Endothelial cell of umbilical vein (primary cell): Measurements from ENCODE around the gene IQSEC3. TPM values are rescaled to one million over a fixed set of nuclear protein-coding genes. Genes with fewer than 3 reads are reported as not detected.

Experiments
- BruUV-seq: library from RNA; stranded (reverse); fragments of 400-500 nt; replicated peaks from 2 replicates; lab custom pipeline; 2021; lab: Mats Ljungman, UMichigan
- CTCF ChIA-PET: fragments of 300-600, 350-600 bp; sonication (Branson Sonifier 250); formaldehyde crosslinking; loops from one replicate; lab custom pipeline; 2021; ENCODE audit warnings: antibody characterized with exemption, inconsistent platforms; lab: Charles Lee
- POLR2A ChIA-PET: fragments of 300-600, 350-600 bp; sonication (Branson Sonifier 250); formaldehyde crosslinking; loops from one replicate; lab custom pipeline; 2021; ENCODE audit warnings: antibody characterized with exemption, inconsistent platforms; lab: Charles Lee
- DNase-seq: peaks from one replicate; pipeline ENCODE4 v3.0.0-alpha.2; 2011; ENCODE audit warnings: low read depth, low spot score
- FAIRE-seq: peaks from 2 replicates; lab custom pipeline; 2011; peaks lifted over from hg19 to GRCh38; lab: Jason Lieb, UNC
- H2AFZ ChIP-seq: 2 replicates; pipeline ENCODE4 v1.6.0; 2012; ENCODE audit warnings: low read depth, low read length, control low read depth, inconsistent platforms
- H3K27ac ChIP-seq: 2 replicates; pipeline ENCODE4 v1.5.1; 2011; ENCODE audit warnings: low read depth, mild to moderate bottlenecking, control low read depth, low read length, moderate library complexity; ENCODE audit not compliant: insufficient read depth
- H3K27me3 ChIP-seq, 2 experiments: 2 replicates each; pipeline versions ENCODE4 v1.6.0 to v1.6.1; 2011; ENCODE audit warnings: low read length in 2 of 2, mixed read lengths in 1 of 2; ENCODE audit not compliant: control insufficient read depth in 2 of 2, insufficient read depth in 2 of 2
- H3K36me3 ChIP-seq, 2 experiments: 2 replicates in 1 of 2; 3 replicates in 1 of 2; pipeline ENCODE4 v1.5.1; 2011; ENCODE audit warnings: low read length in 2 of 2, mild to moderate bottlenecking in 1 of 2, moderate library complexity in 1 of 2; ENCODE audit not compliant: control insufficient read depth in 2 of 2, insufficient read depth in 2 of 2; ENCODE audit errors: extremely low read depth in 1 of 2
- H3K4me1 ChIP-seq: 3 replicates; pipeline ENCODE4 v1.5.1; 2011; ENCODE audit warnings: mild to moderate bottlenecking, low read length; ENCODE audit not compliant: control insufficient read depth, insufficient read depth; ENCODE audit errors: extremely low read depth
- H3K4me2 ChIP-seq: 2 replicates; pipeline ENCODE4 v1.6.1; 2011; ENCODE audit warnings: low read length, control low read depth, mixed read lengths; ENCODE audit not compliant: insufficient read depth
- H3K4me3 ChIP-seq, 3 experiments: fragments of 200-600 bp in 1 of 3; sonication (generic), shearing (Covaris generic) in 1 of 3; replicated peaks in 1 of 3; 2 replicates each; pipeline ENCODE4 v1.5.1; 2011 to 2016; ENCODE audit warnings: control low read depth in 3 of 3, low read length in 3 of 3, mild to moderate bottlenecking in 2 of 3, inconsistent platforms in 1 of 3, low read depth in 1 of 3, moderate library complexity in 1 of 3; ENCODE audit not compliant: insufficient read depth in 1 of 3
- H3K79me2 ChIP-seq: 2 replicates; pipeline ENCODE4 v1.6.0; 2012; ENCODE audit warnings: low read length, inconsistent platforms; ENCODE audit not compliant: control insufficient read depth, insufficient read depth
- H3K9ac ChIP-seq: replicated peaks from 2 replicates; pipeline ENCODE3; 2011; ENCODE audit warnings: low read length, control low read depth; ENCODE audit not compliant: insufficient read depth; ENCODE audit errors: extremely low read depth
- H3K9me1 ChIP-seq: replicated peaks from 3 replicates; pipeline ENCODE4 v1.6.0; 2011; ENCODE audit warnings: mild to moderate bottlenecking, low read length; ENCODE audit not compliant: control insufficient read depth, insufficient read depth; ENCODE audit errors: extremely low read depth
- H3K9me3 ChIP-seq: replicated peaks from 2 replicates; pipeline ENCODE4 v1.5.1; 2012; ENCODE audit warnings: low read length, inconsistent platforms; ENCODE audit not compliant: control insufficient read depth, insufficient read depth
- H4K20me1 ChIP-seq: replicated peaks from 2 replicates; pipeline ENCODE3; 2011; ENCODE audit warnings: mild to moderate bottlenecking, low read length; ENCODE audit not compliant: control insufficient read depth, insufficient read depth; ENCODE audit errors: extremely low read depth
- CTCF ChIP-seq, 2 donors: IDR thresholded peaks; 1 replicate in 1 of 2; 2 replicates in 1 of 2; pipeline ENCODE4 v1.5.1; 2011; ENCODE audit warnings: low read length in 2 of 2, mild to moderate bottlenecking in 2 of 2, moderate library complexity in 2 of 2, control low read depth in 1 of 2, inconsistent platforms in 1 of 2, low read depth in 1 of 2; ENCODE audit not compliant: insufficient read depth in 1 of 2; ENCODE audit errors: extremely low read depth in 1 of 2
- EZH2 ChIP-seq: IDR thresholded peaks from 2 replicates; pipeline ENCODE4 v1.6.1; 2012; ENCODE audit warnings: borderline replicate concordance, low read depth, mild to moderate bottlenecking, moderate library complexity, low read length, inconsistent platforms; ENCODE audit not compliant: severe bottlenecking
- FOS ChIP-seq: IDR thresholded peaks from 2 replicates; pipeline ENCODE4 v1.6.1; 2011; ENCODE audit warnings: mild to moderate bottlenecking, low read length, moderate library complexity, borderline replicate concordance; ENCODE audit not compliant: insufficient read depth
- GATA2 ChIP-seq: IDR thresholded peaks from 2 replicates; pipeline ENCODE4 v1.7.0; 2011; ENCODE audit warnings: low read depth, mild to moderate bottlenecking, moderate library complexity, mixed read lengths, low read length; ENCODE audit not compliant: insufficient read length, insufficient read depth
- JUN ChIP-seq: IDR thresholded peaks from 2 replicates; pipeline ENCODE4 v1.6.1; 2011; ENCODE audit warnings: borderline replicate concordance, low read depth; ENCODE audit not compliant: insufficient read length, insufficient read depth
- MYC ChIP-seq: IDR thresholded peaks from one replicate; pipeline ENCODE4 v1.6.1; 2011; ENCODE audit warnings: mild to moderate bottlenecking, low read depth, low read length
- POLR2A ChIP-seq: IDR thresholded peaks from 2 replicates; pipeline ENCODE4 v1.6.1; 2012; ENCODE audit warnings: low read depth, mild to moderate bottlenecking, control low read depth, low read length
- POLR2AphosphoS5 ChIP-seq: IDR thresholded peaks from 2 replicates; pipeline ENCODE4 v1.6.1; 2012; ENCODE audit warnings: low read depth, mild to moderate bottlenecking, control low read depth, low read length, moderate library complexity; ENCODE audit not compliant: insufficient read depth
- dilution Hi-C: fragments of 300-500 bp; cut with MboI; formaldehyde crosslinking; loops from one replicate; pipeline ENCODE4 v1.15.0; 2019; ENCODE audit warnings: low sequenced_read_pairs; ENCODE audit not compliant: extremely low pct_ligation_motif_present
- intact Hi-C: fragments of 100-400 bp; cut with micrococcal nuclease; formaldehyde crosslinking; loops from one replicate; pipeline ENCODE4 v1.10.0; 2022
- polyA plus RNA-seq, 4 experiments: library from polyadenylated mRNA; depleted of rRNA in 3 of 4; stranded (reverse) in 3 of 4; unstranded in 1 of 4; fragments of >200 nt; gene quantifications; 2 replicates each; pipeline versions ENCODE4 v1.2.1 to v1.2.3, GENCODE V29; 2011 to 2012; ENCODE audit warnings: missing spikeins in 1 of 4
- total RNA-seq: library from RNA; stranded (reverse); gene quantifications from 2 replicates; pipeline ENCODE4 v1.2.3, GENCODE V29; 2021
- TF ChIP-seq, protein P1 (sequence below): IDR thresholded peaks from 2 replicates; pipeline ENCODE4 v1.6.1; 2011; ENCODE audit not compliant: insufficient read depth, insufficient read length

IQSEC3 gene
- total and polyA plus RNA-seq, 2 donors (not counting 3 experiments of a cell fraction or from before 2014, with no cell fraction given), result not detected

DNA sequence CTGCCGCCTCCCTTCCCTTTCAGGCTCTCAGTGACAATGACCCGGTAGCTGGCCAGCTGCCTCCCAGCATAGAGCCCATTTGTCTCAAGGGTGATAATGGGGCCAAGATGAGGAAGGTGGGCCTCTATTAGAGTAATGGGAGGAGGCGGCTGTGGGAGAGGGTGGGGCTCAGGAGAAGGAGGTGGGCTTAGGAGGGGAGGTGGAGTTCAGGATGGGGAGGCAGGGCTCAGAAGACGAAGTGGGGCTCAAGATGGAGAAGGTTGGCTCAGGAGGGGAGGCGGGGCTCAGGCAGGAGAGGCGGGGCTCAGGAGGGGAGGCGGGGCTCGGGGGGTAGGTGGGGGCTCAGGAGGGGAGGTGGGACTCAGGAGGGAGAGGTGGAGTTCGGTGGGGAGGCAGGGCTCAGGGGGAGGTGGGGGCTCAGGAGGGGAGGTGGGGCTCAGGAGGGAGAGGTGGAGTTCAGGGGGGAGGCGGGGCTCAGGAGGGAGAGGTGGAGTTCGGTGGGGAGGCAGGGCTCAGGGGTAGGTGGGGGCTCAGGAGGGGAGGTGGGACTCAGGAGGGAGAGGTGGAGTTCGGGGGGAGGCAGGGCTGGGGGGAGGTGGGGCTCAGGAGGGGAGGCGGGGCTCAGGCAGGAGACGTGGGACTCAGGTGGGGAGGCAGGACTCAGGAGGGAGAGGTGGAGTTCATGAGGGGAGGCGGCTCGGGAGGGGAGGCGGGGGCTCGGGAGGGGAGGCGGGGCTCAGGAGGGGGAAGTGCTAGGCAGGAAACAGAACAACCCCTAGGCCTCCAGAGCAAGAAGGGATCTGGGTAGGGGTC, 36.8 kb downstream of the IQSEC3 start:
- no peaks in the 10 kb centered on the region for H3K9me3 ChIP-seq
- POLR2A ChIA-PET, result no interaction called here
- no peak overlapping the region for H2AFZ ChIP-seq
- CTCF ChIA-PET, result no interaction called here
- dilution Hi-C loops (no loop called here), intact Hi-C loops (no loop called here)
- DNase-seq (no peak), FAIRE-seq (no peak)
- no peaks in the 10 kb centered on the region for H3K79me2 ChIP-seq
- H3K27ac ChIP-seq, result no peak overlapping the region
- no peak overlapping the region for H3K4me3 ChIP-seq
- BruUV-seq, result no TSS peak
- peaks cover 6 to 17% of the 10 kb centered on the region in 2 experiments for H3K27me3 ChIP-seq
- no peaks in the 10 kb centered on the region for H3K4me1 ChIP-seq
- no peak overlapping the region for H3K9ac ChIP-seq
- H3K9me1 ChIP-seq, result no peaks in the 10 kb centered on the region
- no peak overlapping the region for H3K4me2 ChIP-seq
- TF ChIP-seq MYC, result no peak
- no peaks in the 10 kb centered on the region for H3K36me3 ChIP-seq
- H4K20me1 ChIP-seq, result no peaks in the 10 kb centered on the region

DNA sequence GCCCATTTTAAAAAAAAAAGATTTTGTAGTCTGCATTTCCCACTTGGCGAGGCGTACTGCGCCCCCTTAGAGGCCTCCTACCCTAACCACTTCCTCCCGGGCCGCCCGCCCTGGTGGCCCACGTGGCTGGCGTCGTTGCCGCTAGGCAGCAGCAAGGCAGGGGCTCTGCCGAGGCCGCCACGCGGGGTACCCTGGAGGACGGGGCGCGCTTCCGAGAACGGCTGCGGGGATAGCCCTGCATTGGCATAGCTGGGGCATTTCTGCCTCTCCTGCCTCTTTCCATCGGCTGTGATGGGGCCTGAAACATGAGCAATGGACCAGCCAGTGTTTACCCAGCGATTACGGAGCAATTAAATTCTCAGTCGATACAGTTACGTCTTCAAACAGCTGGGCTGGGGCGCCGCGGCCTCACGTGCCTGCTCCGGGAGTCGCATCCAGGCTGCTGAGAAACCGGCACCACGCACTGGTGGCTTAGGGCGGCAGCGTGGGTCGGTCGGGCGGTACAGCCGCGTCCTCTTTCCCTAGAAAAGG, 38.0 kb downstream of the IQSEC3 start:
- Histone ChIP-seq H3K27me3 (peaks cover 0 to 10% of the 10 kb centered on the region in 2 experiments), H3K27ac (no peak overlapping the region), H3K9ac (no peak overlapping the region), H2AFZ (no peak overlapping the region), H3K36me3 (no peaks in the 10 kb centered on the region), H3K9me1 (no peaks in the 10 kb centered on the region), H3K9me3 (no peaks in the 10 kb centered on the region), H3K4me3 (no peak overlapping the region), H3K79me2 (no peaks in the 10 kb centered on the region), H3K4me2 (no peak overlapping the region), H3K4me1 (no peaks in the 10 kb centered on the region), H4K20me1 (no peaks in the 10 kb centered on the region)
- FAIRE-seq, result no peak
- ChIA-PET POLR2A (no interaction called here), CTCF (no interaction called here)
- TF ChIP-seq CTCF (IDR thresholded peaks at IDR 0.05; ENCODE audit: extremely low read depth in 1 of 2, insufficient read depth in 1 of 2, low read depth in 1 of 2, low read length in 2 of 2), result no peak
- no peak for TF ChIP-seq GATA2
- no peak for TF ChIP-seq JUN
- TF ChIP-seq FOS, result no peak
- TF ChIP-seq, protein P1, sequence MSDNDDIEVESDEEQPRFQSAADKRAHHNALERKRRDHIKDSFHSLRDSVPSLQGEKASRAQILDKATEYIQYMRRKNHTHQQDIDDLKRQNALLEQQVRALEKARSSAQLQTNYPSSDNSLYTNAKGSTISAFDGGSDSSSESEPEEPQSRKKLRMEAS, result no peak
- no peak for TF ChIP-seq POLR2A
- no peak for TF ChIP-seq POLR2AphosphoS5
- no peak for TF ChIP-seq MYC
- no peak for TF ChIP-seq EZH2
- BruUV-seq, result no TSS peak
- dilution Hi-C loops, result no loop called here
- intact Hi-C loops, result no loop called here
- DNase-seq, result no peak
